ENCODE measurements around the gene ARAP1. TPM values are rescaled to one million over a fixed set of nuclear protein-coding genes. Genes with fewer than 3 reads are reported as not detected.
A peak's percentile ranks its signal among the peaks of the same experiment; 100 is the strongest.

Gene ARAP1
- total RNA-seq, 1 donor = 95.2 TPM

DNA sequence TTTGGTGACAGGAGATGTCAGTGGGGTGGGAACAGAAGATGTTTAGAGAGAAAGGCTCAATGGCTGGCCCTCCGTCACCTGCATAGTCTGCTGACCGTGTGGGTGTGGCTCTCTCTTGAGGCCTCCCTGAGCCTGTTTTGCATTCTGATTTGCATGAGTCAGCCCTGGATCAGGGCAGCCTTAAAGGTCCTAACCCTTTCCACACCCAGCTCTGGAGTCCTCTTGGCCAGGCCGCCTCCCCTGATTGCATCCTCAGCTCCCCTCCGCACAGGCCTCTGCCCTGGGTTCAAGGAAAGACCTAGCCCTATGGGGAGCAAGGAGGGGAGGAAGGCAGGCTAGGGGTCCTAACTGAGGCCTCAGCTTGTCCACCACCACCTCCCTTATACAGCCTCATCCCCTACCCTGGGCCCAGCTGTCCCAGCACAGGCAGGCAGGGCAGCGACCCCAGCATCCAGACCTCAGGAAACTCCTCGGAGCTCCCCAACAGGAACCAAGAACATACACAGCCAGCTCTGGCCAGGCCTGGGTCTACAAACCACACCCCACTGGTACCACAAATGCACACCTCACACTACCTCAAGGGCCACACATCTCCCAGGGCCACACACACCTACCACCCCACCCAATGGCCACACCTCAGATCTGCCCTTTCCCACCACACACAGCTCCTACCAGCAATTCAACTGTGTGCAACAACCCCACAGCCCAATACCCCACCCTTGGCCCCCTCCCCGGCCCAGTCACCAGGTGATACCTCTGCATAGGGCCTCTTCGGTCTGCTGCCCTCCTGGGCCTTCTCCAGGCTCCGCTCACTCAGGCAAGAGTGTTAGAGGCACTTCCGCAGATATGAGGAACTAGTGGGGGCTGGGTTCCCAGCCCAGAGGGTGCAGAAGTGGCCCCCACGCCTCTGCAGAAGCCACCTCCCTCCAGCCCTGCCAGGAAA lies 13.7 kb downstream of the ARAP1 start:
- peaks cover 4% of the 10 kb centered on the region for H4K20me1 ChIP-seq (ENCODE audit: insufficient read depth, low read length)
- no peaks in the 10 kb centered on the region for H3K9me3 ChIP-seq (ENCODE audit: low read depth, low read length)
- H3K4me3 ChIP-seq (ENCODE audit: insufficient read depth, low read length) = no peak overlapping the region
- no peak overlapping the region for H2AFZ ChIP-seq (ENCODE audit: low read length)
- no peak overlapping the region for H3K4me2 ChIP-seq (ENCODE audit: insufficient read depth, low read length)
- no peaks in the 10 kb centered on the region for H3K36me3 ChIP-seq (ENCODE audit: insufficient read depth, low read length)
- TF ChIP-seq, protein P1, sequence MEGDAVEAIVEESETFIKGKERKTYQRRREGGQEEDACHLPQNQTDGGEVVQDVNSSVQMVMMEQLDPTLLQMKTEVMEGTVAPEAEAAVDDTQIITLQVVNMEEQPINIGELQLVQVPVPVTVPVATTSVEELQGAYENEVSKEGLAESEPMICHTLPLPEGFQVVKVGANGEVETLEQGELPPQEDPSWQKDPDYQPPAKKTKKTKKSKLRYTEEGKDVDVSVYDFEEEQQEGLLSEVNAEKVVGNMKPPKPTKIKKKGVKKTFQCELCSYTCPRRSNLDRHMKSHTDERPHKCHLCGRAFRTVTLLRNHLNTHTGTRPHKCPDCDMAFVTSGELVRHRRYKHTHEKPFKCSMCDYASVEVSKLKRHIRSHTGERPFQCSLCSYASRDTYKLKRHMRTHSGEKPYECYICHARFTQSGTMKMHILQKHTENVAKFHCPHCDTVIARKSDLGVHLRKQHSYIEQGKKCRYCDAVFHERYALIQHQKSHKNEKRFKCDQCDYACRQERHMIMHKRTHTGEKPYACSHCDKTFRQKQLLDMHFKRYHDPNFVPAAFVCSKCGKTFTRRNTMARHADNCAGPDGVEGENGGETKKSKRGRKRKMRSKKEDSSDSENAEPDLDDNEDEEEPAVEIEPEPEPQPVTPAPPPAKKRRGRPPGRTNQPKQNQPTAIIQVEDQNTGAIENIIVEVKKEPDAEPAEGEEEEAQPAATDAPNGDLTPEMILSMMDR (IDR thresholded peaks at IDR 0.05; ENCODE audit: extremely low read depth, low read depth, low read length) = no peak
- H3K4me1 ChIP-seq (ENCODE audit: insufficient read depth, low read length) = peaks cover 51% of the 10 kb centered on the region
- DNase-seq (ENCODE audit: insufficient read length, low spot score, missing footprints) = peak; percentile 97
- no peaks in the 10 kb centered on the region for H3K27me3 ChIP-seq (ENCODE audit: insufficient read depth, low read length)
- peaks cover 75% of the 10 kb centered on the region for H3K79me2 ChIP-seq (ENCODE audit: insufficient read depth, low read length)
- peak overlapping the region; percentile 22 for H3K27ac ChIP-seq (ENCODE audit: low read depth, low read length)

- peaks cover 3% of the 10 kb centered on the region for H4K20me1 ChIP-seq (ENCODE audit: insufficient read depth, low read length)
- H3K4me2 ChIP-seq (ENCODE audit: insufficient read depth, low read length) = no peak overlapping the region
- H3K27me3 ChIP-seq (ENCODE audit: insufficient read depth, low read length) = no peaks in the 10 kb centered on the region
- no peaks in the 10 kb centered on the region for H3K9me3 ChIP-seq (ENCODE audit: low read depth, low read length)
- peak; percentile 66 for DNase-seq (ENCODE audit: insufficient read length, low spot score, missing footprints)
- H3K4me3 ChIP-seq (ENCODE audit: insufficient read depth, low read length) = no peak overlapping the region
- no peaks in the 10 kb centered on the region for H3K36me3 ChIP-seq (ENCODE audit: insufficient read depth, low read length)
- peaks cover 51% of the 10 kb centered on the region for H3K4me1 ChIP-seq (ENCODE audit: insufficient read depth, low read length)
- peak overlapping the region; percentile 67 for H3K27ac ChIP-seq (ENCODE audit: low read depth, low read length)
- H3K79me2 ChIP-seq (ENCODE audit: insufficient read depth, low read length) = peaks cover 74% of the 10 kb centered on the region
- no peak overlapping the region for H2AFZ ChIP-seq (ENCODE audit: low read length)
- TF ChIP-seq, protein P1 (IDR thresholded peaks at IDR 0.05; ENCODE audit: extremely low read depth, low read depth, low read length) = no peak
Observed at GRCh38 chr11:72737336-72737735, 14.9 kb downstream of the ARAP1 start.

- Histone ChIP-seq H3K4me2 (ENCODE audit: insufficient read depth, low read length) (peak overlapping the region; percentile 23), H3K9me3 (ENCODE audit: low read depth, low read length) (no peaks in the 10 kb centered on the region), H3K27ac (ENCODE audit: low read depth, low read length) (peak overlapping the region; percentile 67), H2AFZ (ENCODE audit: low read length) (peak overlapping the region; percentile 62), H3K4me1 (ENCODE audit: insufficient read depth, low read length) (peaks cover 46% of the 10 kb centered on the region), H3K4me3 (ENCODE audit: insufficient read depth, low read length) (no peak overlapping the region), H3K36me3 (ENCODE audit: insufficient read depth, low read length) (no peaks in the 10 kb centered on the region), H3K27me3 (ENCODE audit: insufficient read depth, low read length) (no peaks in the 10 kb centered on the region), H4K20me1 (ENCODE audit: insufficient read depth, low read length) (no peaks in the 10 kb centered on the region), H3K79me2 (ENCODE audit: insufficient read depth, low read length) (peaks cover 69% of the 10 kb centered on the region)
- TF ChIP-seq, protein P1 (IDR thresholded peaks at IDR 0.05; ENCODE audit: extremely low read depth, low read depth, low read length) = no peak
- DNase-seq (ENCODE audit: insufficient read length, low spot score, missing footprints) = peak; percentile 95
Observed at GRCh38 chr11:72736452-72737069, 15.6 kb downstream of the ARAP1 start.

DNA sequence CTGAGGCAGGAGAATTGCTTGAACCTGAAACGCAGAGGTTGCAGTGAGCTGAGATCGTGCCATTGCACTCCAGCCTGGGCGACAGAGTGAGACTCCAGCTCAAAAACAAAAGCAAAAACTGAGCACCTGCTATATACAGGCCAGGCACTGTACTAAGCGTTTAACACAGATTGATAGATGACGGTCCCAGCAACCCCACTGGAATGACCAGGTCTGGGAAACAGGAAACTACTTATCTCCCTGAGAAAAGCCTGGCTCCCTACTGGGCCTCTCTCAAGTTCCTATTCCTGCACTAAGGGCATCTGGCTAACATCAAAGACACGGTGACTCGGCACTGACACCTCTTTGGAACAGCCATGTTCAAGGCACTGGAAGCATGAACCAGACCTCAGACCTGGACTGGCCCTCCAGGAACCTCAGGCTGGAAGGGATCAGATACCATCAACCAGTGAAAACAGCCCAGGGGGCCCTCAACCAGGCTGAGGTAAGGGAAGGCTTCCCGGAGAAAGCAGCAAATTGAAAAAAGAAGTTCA lies 16.6 kb downstream of the ARAP1 start:
- H3K9me3 ChIP-seq (ENCODE audit: low read depth, low read length) = no peaks in the 10 kb centered on the region
- peak; percentile 83 for DNase-seq (ENCODE audit: insufficient read length, low spot score, missing footprints)
- H3K27ac ChIP-seq (ENCODE audit: low read depth, low read length) = no peak overlapping the region
- no peak overlapping the region for H3K4me2 ChIP-seq (ENCODE audit: insufficient read depth, low read length)
- no peaks in the 10 kb centered on the region for H3K36me3 ChIP-seq (ENCODE audit: insufficient read depth, low read length)
- peak overlapping the region; percentile 14 for H2AFZ ChIP-seq (ENCODE audit: low read length)
- H3K4me3 ChIP-seq (ENCODE audit: insufficient read depth, low read length) = no peak overlapping the region
- peaks cover 59% of the 10 kb centered on the region for H3K79me2 ChIP-seq (ENCODE audit: insufficient read depth, low read length)
- TF ChIP-seq, protein P1 (IDR thresholded peaks at IDR 0.05; ENCODE audit: extremely low read depth, low read depth, low read length) = no peak
- peaks cover 38% of the 10 kb centered on the region for H3K4me1 ChIP-seq (ENCODE audit: insufficient read depth, low read length)
- H4K20me1 ChIP-seq (ENCODE audit: insufficient read depth, low read length) = no peaks in the 10 kb centered on the region
- H3K27me3 ChIP-seq (ENCODE audit: insufficient read depth, low read length) = no peaks in the 10 kb centered on the region

All from osteoblast (primary cell).